K562 (cell line): ENCODE results near the gene SUCLG1. TPM values are rescaled to one million over a fixed set of nuclear protein-coding genes. Genes with fewer than 3 reads are reported as not detected.

Experiments
- ATAC-seq: fragments of 200-7000 bp; cut with Tn5 transposase; 3 replicates; pipeline ENCODE4 v1.9.1; 2020; ENCODE audit warnings: moderate library complexity
- BruUV-seq: library from RNA; stranded (reverse); fragments of 400-500 nt; replicated peaks from 2 replicates; lab custom pipeline; 2021; lab: Mats Ljungman, UMichigan
- CTCF ChIA-PET: fragments of 300-600 bp; formaldehyde crosslinking; extraction: SDS; loops from one replicate; lab custom pipeline; 2021; ENCODE audit warnings: low intra/inter-chr PET ratio; lab: Yijun Ruan, JAX
- POLR2A ChIA-PET: fragments of 300-600, 350-650 bp; sonication (Branson Sonifier 250); formaldehyde crosslinking; extraction: SDS; loops from one replicate; lab custom pipeline; 2021; ENCODE audit warnings: antibody characterized with exemption, inconsistent platforms; lab: Yijun Ruan, JAX
- DNase-seq, 4 experiments: peaks; one replicate each; pipeline versions ENCODE4 v3.0.0 to v3.0.0-alpha.2; 2011 to 2018; ENCODE audit warnings: low spot score in 3 of 4, mixed read lengths in 3 of 4; ENCODE audit errors: extremely low read depth in 1 of 4
- FAIRE-seq: peaks from 2 replicates; lab custom pipeline; 2011; peaks lifted over from hg19 to GRCh38; lab: Jason Lieb, UNC
- H2AFZ ChIP-seq: 2 replicates; pipeline ENCODE4 v1.6.0; 2011; ENCODE audit warnings: low read depth, low read length, control low read depth, inconsistent platforms
- H3K27ac ChIP-seq: fragments of 200-600 bp; 3 replicates; pipeline ENCODE4 v1.8.0; 2011; ENCODE audit warnings: low read depth, mild to moderate bottlenecking, control low read depth, inconsistent platforms, low read length, moderate library complexity, mixed read lengths; ENCODE audit errors: extremely low read depth
- H3K27me3 ChIP-seq, 2 experiments: fragments of 300-600 bp in 1 of 2; 2 replicates in 1 of 2; 3 replicates in 1 of 2; pipeline versions ENCODE4 v1.6.0 to v1.8.0; 2011; ENCODE audit warnings: inconsistent platforms in 2 of 2, low read length in 2 of 2, mild to moderate bottlenecking in 1 of 2, mixed read lengths in 1 of 2, moderate library complexity in 1 of 2; ENCODE audit not compliant: control insufficient read depth in 2 of 2, insufficient read depth in 2 of 2
- H3K36me3 ChIP-seq: fragments of 300-600 bp; 3 replicates; pipeline ENCODE4 v1.8.0; 2011; ENCODE audit warnings: mild to moderate bottlenecking, low read length, inconsistent platforms; ENCODE audit not compliant: control insufficient read depth, insufficient read depth
- H3K4me1 ChIP-seq, 2 experiments: fragments of 200-600 bp in 1 of 2; replicated peaks in 1 of 2; 2 replicates in 1 of 2; 3 replicates in 1 of 2; pipeline versions ENCODE4 v1.5.1 to v1.8.0; 2011; ENCODE audit warnings: inconsistent platforms in 2 of 2, low read length in 2 of 2, mild to moderate bottlenecking in 1 of 2, mixed read lengths in 1 of 2, moderate library complexity in 1 of 2; ENCODE audit not compliant: control insufficient read depth in 2 of 2, insufficient read depth in 2 of 2
- H3K4me2 ChIP-seq: 2 replicates; pipeline ENCODE4 v1.6.1; 2011; ENCODE audit warnings: low read length, control low read depth, inconsistent platforms, mixed read lengths; ENCODE audit not compliant: insufficient read depth
- H3K4me3 ChIP-seq: fragments of 200-600 bp; sonication (generic), shearing (Covaris generic); 2 replicates; pipeline ENCODE4 v1.5.1; 2016; ENCODE audit warnings: control low read depth, inconsistent platforms
- H3K79me2 ChIP-seq: fragments of 200-600 bp; 3 replicates; pipeline ENCODE4 v1.8.0; 2011; ENCODE audit warnings: low read length, inconsistent platforms; ENCODE audit not compliant: control insufficient read depth, insufficient read depth
- H3K9ac ChIP-seq, 2 experiments: 2 replicates each; pipeline versions ENCODE4 v1.6.0 to v1.6.1; 2011; ENCODE audit warnings: low read depth in 2 of 2, low read length in 2 of 2, control low read depth in 1 of 2, inconsistent platforms in 1 of 2, mild to moderate bottlenecking in 1 of 2, mixed read lengths in 1 of 2; ENCODE audit not compliant: insufficient read depth in 1 of 2
- H3K9me1 ChIP-seq: one replicate; pipeline ENCODE4 v1.6.0; 2011; ENCODE audit warnings: inconsistent platforms, mild to moderate bottlenecking, low read length, moderate library complexity; ENCODE audit not compliant: control insufficient read depth, insufficient read depth
- H3K9me3 ChIP-seq: replicated peaks from 2 replicates; pipeline ENCODE4 v1.5.1; 2011; ENCODE audit warnings: low read depth, low read length, inconsistent platforms; ENCODE audit not compliant: control insufficient read depth, insufficient read depth
- H4K20me1 ChIP-seq: replicated peaks from 2 replicates; pipeline ENCODE4 v1.6.1; 2011; ENCODE audit warnings: low read length, inconsistent platforms, mixed read lengths; ENCODE audit not compliant: control insufficient read depth, insufficient read depth
- FOXM1 ChIP-seq, 2 experiments: fragments of 450-650 bp in 1 of 2; sonication (generic) in 1 of 2; formaldehyde crosslinking in 1 of 2; IDR thresholded peaks; 2 replicates each; pipeline versions ENCODE4 v1.6.1 to v1.9.0; 2017 to 2022; ENCODE audit warnings: low read depth in 2 of 2, mild to moderate bottlenecking in 2 of 2, missing genetic modification reagents in 1 of 2, moderate library complexity in 1 of 2
- KDM1A ChIP-seq, 2 experiments: fragments of 450-650 bp; IDR thresholded peaks; 2 replicates each; pipeline ENCODE4 v1.6.1; 2016; ENCODE audit warnings: mild to moderate bottlenecking in 2 of 2
- POLR2AphosphoS5 ChIP-seq: IDR thresholded peaks from 2 replicates; pipeline ENCODE4 v1.6.1; 2011; ENCODE audit warnings: mild to moderate bottlenecking, low read depth, low read length, moderate library complexity; ENCODE audit not compliant: control insufficient read depth, insufficient read depth
- SMARCB1 ChIP-seq: IDR thresholded peaks from 2 replicates; pipeline ENCODE4 v1.6.1; 2011; ENCODE audit warnings: improper control_type of control experiment, low read depth; ENCODE audit not compliant: insufficient read length
- ZZZ3 ChIP-seq: fragments of 450-650 bp; IDR thresholded peaks from 2 replicates; pipeline ENCODE4 v1.6.1; 2016; ENCODE audit warnings: antibody characterized with exemption, mild to moderate bottlenecking, moderate library complexity
- WGBS: fragments of 100-300 bp; shearing (Covaris generic); methylation state at CpG from one replicate; pipeline ENCODE4 v1.1.6; 2016; ENCODE audit warnings: low coverage, mixed read lengths; ENCODE audit not compliant: insufficient coverage; ENCODE audit errors: missing lambda C conversion rate; 5-methylcytosine and 5-hydroxymethylcytosine counted together
- in situ Hi-C: fragments of 300-500 bp; cut with MboI; formaldehyde crosslinking; loops from 4 replicates; pipeline ENCODE4 v1.15.0; 2018; ENCODE audit warnings: inconsistent platforms, mixed read lengths
- intact Hi-C: fragments of 100-400 bp; cut with micrococcal nuclease; formaldehyde crosslinking; loops from 2 replicates; pipeline ENCODE4 v1.14.2; 2022
- polyA plus RNA-seq, 8 experiments: library from polyadenylated mRNA; depleted of rRNA in 4 of 8; stranded (reverse) in 5 of 8; unstranded in 3 of 8; fragments of >200 nt; fragmentation: Nextera tagmentation in 2 of 8; fragmentation: Illumina TruSeq in 1 of 8; extraction: Ambion mirVana in 2 of 8; extraction: Trizol in 1 of 8; gene quantifications; 2 replicates each; pipeline versions ENCODE4 v1.2.1 to v1.2.3, GENCODE V29; 2011 to 2014; ENCODE audit warnings: inconsistent platforms in 1 of 8, missing spikeins in 1 of 8
- total RNA-seq, 7 experiments: library from RNA; depleted of rRNA in 6 of 7; stranded (reverse); fragments of >200 nt in 6 of 7; fragmentation: Illumina TruSeq in 2 of 7; extraction: Trizol in 2 of 7; gene quantifications; 2 replicates each; pipeline versions ENCODE4 v1.2.1 to v1.2.3, GENCODE V29; 2011 to 2021; ENCODE audit warnings: low replicate concordance in 1 of 7
- TF ChIP-seq, protein P1 (sequence below), 2 experiments: fragments of 450-650 bp; IDR thresholded peaks; 2 replicates each; pipeline ENCODE4 v1.6.1; 2018; ENCODE audit warnings: mild to moderate bottlenecking in 2 of 2, low read depth in 1 of 2; ENCODE audit not compliant: partially characterized antibody in 2 of 2

Gene SUCLG1
- total and polyA plus RNA-seq, 9 of the 15 experiments (the other 6 are each of a cell fraction or from before 2014, with no cell fraction given): 90.5 to 325 (median 115) TPM

DNA sequence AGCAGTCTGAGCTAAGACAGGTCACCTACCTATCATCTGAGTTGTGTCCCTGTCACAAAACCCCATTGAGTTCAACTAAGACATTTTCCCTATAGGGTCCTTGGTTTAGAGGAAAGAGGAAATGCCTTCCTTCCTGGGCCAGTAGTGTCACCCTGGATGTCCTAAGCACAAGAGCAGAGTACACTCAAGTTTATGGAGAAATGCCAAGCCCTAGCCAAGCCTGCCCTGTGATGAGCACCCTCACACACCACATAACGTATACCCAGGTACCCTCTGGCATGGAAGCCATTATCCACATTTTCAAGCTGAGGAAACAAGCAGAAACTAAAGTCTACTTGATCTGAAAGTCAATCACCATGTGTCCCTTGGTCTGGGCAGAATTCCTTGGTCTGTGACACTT, 37.3 kb downstream of the SUCLG1 start:
- 0 out of 2 replicates have a peak, but pooled peaks have one; percentile 11 for TF ChIP-seq POLR2AphosphoS5
- no peak for TF ChIP-seq SMARCB1
- TF ChIP-seq FOXM1 (IDR thresholded peaks at IDR 0.05; ENCODE audit: low read depth): no peak
- TF ChIP-seq FOXM1 (CRISPR knock-in tag; IDR thresholded peaks at IDR 0.05; ENCODE audit: low read depth): no peak
- TF ChIP-seq, protein P1, sequence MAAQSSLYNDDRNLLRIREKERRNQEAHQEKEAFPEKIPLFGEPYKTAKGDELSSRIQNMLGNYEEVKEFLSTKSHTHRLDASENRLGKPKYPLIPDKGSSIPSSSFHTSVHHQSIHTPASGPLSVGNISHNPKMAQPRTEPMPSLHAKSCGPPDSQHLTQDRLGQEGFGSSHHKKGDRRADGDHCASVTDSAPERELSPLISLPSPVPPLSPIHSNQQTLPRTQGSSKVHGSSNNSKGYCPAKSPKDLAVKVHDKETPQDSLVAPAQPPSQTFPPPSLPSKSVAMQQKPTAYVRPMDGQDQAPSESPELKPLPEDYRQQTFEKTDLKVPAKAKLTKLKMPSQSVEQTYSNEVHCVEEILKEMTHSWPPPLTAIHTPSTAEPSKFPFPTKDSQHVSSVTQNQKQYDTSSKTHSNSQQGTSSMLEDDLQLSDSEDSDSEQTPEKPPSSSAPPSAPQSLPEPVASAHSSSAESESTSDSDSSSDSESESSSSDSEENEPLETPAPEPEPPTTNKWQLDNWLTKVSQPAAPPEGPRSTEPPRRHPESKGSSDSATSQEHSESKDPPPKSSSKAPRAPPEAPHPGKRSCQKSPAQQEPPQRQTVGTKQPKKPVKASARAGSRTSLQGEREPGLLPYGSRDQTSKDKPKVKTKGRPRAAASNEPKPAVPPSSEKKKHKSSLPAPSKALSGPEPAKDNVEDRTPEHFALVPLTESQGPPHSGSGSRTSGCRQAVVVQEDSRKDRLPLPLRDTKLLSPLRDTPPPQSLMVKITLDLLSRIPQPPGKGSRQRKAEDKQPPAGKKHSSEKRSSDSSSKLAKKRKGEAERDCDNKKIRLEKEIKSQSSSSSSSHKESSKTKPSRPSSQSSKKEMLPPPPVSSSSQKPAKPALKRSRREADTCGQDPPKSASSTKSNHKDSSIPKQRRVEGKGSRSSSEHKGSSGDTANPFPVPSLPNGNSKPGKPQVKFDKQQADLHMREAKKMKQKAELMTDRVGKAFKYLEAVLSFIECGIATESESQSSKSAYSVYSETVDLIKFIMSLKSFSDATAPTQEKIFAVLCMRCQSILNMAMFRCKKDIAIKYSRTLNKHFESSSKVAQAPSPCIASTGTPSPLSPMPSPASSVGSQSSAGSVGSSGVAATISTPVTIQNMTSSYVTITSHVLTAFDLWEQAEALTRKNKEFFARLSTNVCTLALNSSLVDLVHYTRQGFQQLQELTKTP (IDR thresholded peaks at IDR 0.05; ENCODE audit: low read depth in 1 of 2, partially characterized antibody in 2 of 2): no peak
- no peak for TF ChIP-seq ZZZ3
- no peak for TF ChIP-seq KDM1A (IDR thresholded peaks at IDR 0.05)
- 86% methylated on average over 1 of the region's 1 CpG for WGBS
- H3K36me3 ChIP-seq: peaks cover 34% of the 10 kb centered on the region
- no peaks in the 10 kb centered on the region for H3K9me3 ChIP-seq
- FAIRE-seq: no peak
- no peaks in the 10 kb centered on the region for H3K4me1 ChIP-seq
- DNase-seq: no peak
- H2AFZ ChIP-seq: no peak overlapping the region
- in situ Hi-C loops: no loop called here
- ChIA-PET POLR2A (no interaction called here), CTCF (no interaction called here)
- peaks cover 3% of the 10 kb centered on the region for H3K9me1 ChIP-seq
- no peaks in the 10 kb centered on the region for H3K79me2 ChIP-seq
- H4K20me1 ChIP-seq: no peaks in the 10 kb centered on the region
- H3K4me2 ChIP-seq: no peak overlapping the region
- intact Hi-C loops: no loop called here
- H3K27me3 ChIP-seq: no peaks in the 10 kb centered on the region
- BruUV-seq: no TSS peak
- peak; percentile 21; the same call in 2 of the 3 replicates for ATAC-seq
- H3K27ac ChIP-seq: no peak overlapping the region
- no peak overlapping the region for H3K9ac ChIP-seq
- no peak overlapping the region for H3K4me3 ChIP-seq
